NT2/D1 (cell line): ENCODE data around the gene PIK3C2B.

Source experiments
- SUZ12 ChIP-seq: IDR thresholded peaks from 2 replicates; pipeline ENCODE4 v1.6.1; 2011; ENCODE audit not compliant: insufficient read length, insufficient read depth; ENCODE audit errors: extremely low read depth
- ZNF274 ChIP-seq: IDR thresholded peaks from 2 replicates; pipeline ENCODE4 v1.6.1; 2011; ENCODE audit warnings: mild to moderate bottlenecking, low read depth, low read length

GRCh38 chr1:204479387-204480136 lies 15.0 kb downstream of the PIK3C2B start:
- TF ChIP-seq SUZ12, result no peak
- no peak for TF ChIP-seq ZNF274
